K562 (cell line): ENCODE measurements around the gene IGDCC3. TPM values are rescaled to one million over a fixed set of nuclear protein-coding genes. Genes with fewer than 3 reads are reported as not detected.
A peak's percentile ranks its signal among the peaks of the same experiment; 100 is the strongest.

ENCODE experiments used
- FIP1L1 ChIP-seq: fragments of 200-400 bp; formaldehyde crosslinking; IDR thresholded peaks from 2 replicates; pipeline ENCODE4 v1.6.1; 2018; ENCODE audit warnings: mild to moderate bottlenecking, low read depth, low read length; ENCODE audit not compliant: poor library complexity, severe bottlenecking
- FOXA3 ChIP-seq, 2 experiments: fragments of 450-650 bp in 1 of 2; sonication (generic) in 1 of 2; formaldehyde crosslinking; IDR thresholded peaks in 1 of 2; conservative IDR thresholded peaks in 1 of 2; 2 replicates each; pipeline versions ENCODE4 v1.4.0 to v1.8.0; 2020 to 2022; ENCODE audit warnings: mild to moderate bottlenecking in 2 of 2, missing genetic modification reagents in 1 of 2
- FOXM1 ChIP-seq, 2 experiments: fragments of 450-650 bp in 1 of 2; sonication (generic) in 1 of 2; formaldehyde crosslinking in 1 of 2; IDR thresholded peaks; 2 replicates each; pipeline versions ENCODE4 v1.6.1 to v1.9.0; 2017 to 2022; ENCODE audit warnings: low read depth in 2 of 2, mild to moderate bottlenecking in 2 of 2, missing genetic modification reagents in 1 of 2, moderate library complexity in 1 of 2
- POLR2A ChIP-seq: fragments of 450-650 bp; conservative IDR thresholded peaks from 2 replicates; pipeline ENCODE4 v1.6.1; 2016
- RBFOX2 ChIP-seq: fragments of 200-400 bp; formaldehyde crosslinking; IDR thresholded peaks from 2 replicates; pipeline ENCODE4 v1.6.1; 2017; ENCODE audit warnings: low read depth, mild to moderate bottlenecking, low read length, moderate library complexity
- REST ChIP-seq, 2 experiments: fragments of 450-650 bp; formaldehyde crosslinking in 1 of 2; IDR thresholded peaks; 2 replicates each; pipeline versions ENCODE4 v1.4.0 to v1.6.1; 2014 to 2020; ENCODE audit warnings: mild to moderate bottlenecking in 2 of 2, borderline replicate concordance in 1 of 2, low read depth in 1 of 2
- TRIM24 ChIP-seq, 2 experiments: fragments of 450-650 bp; IDR thresholded peaks; 2 replicates each; pipeline ENCODE4 v1.6.1; 2016
- ZFX ChIP-seq: sonication (generic); formaldehyde crosslinking; IDR thresholded peaks from 2 replicates; pipeline ENCODE4 v1.8.0; 2022; ENCODE audit warnings: mild to moderate bottlenecking, missing genetic modification reagents, moderate library complexity
- ZKSCAN1 ChIP-seq: fragments of 150-350 bp; IDR thresholded peaks from 2 replicates; pipeline ENCODE4 v1.6.1; 2016; ENCODE audit warnings: low read depth, low read length
- ZNF224 ChIP-seq: sonication (generic); formaldehyde crosslinking; IDR thresholded peaks from 2 replicates; pipeline ENCODE4 v1.8.0; 2022; ENCODE audit warnings: mild to moderate bottlenecking, missing genetic modification reagents
- polyA plus RNA-seq, 8 experiments: library from polyadenylated mRNA; depleted of rRNA in 4 of 8; stranded (reverse) in 5 of 8; unstranded in 3 of 8; fragments of >200 nt; fragmentation: Nextera tagmentation in 2 of 8; fragmentation: Illumina TruSeq in 1 of 8; extraction: Ambion mirVana in 2 of 8; extraction: Trizol in 1 of 8; gene quantifications; 2 replicates each; pipeline versions ENCODE4 v1.2.1 to v1.2.3, GENCODE V29; 2011 to 2014; ENCODE audit warnings: inconsistent platforms in 1 of 8, missing spikeins in 1 of 8
- total RNA-seq, 7 experiments: library from RNA; depleted of rRNA in 6 of 7; stranded (reverse); fragments of >200 nt in 6 of 7; fragmentation: Illumina TruSeq in 2 of 7; extraction: Trizol in 2 of 7; gene quantifications; 2 replicates each; pipeline versions ENCODE4 v1.2.1 to v1.2.3, GENCODE V29; 2011 to 2021; ENCODE audit warnings: low replicate concordance in 1 of 7
- TF ChIP-seq, protein P1 (sequence below), 2 experiments: fragments of 200-800 bp in 1 of 2; sonication (Bioruptor generic) in 1 of 2; sonication (generic) in 1 of 2; formaldehyde crosslinking in 1 of 2; IDR thresholded peaks in 1 of 2; conservative IDR thresholded peaks in 1 of 2; 2 replicates each; pipeline versions ENCODE4 v1.5.0 to v1.6.1; 2016 to 2020; ENCODE audit warnings: missing compliant biosample characterization in 1 of 2, missing genetic modification characterization in 1 of 2, missing genetic modification reagents in 1 of 2

The IGDCC3 gene
- total and polyA plus RNA-seq, 9 of the 15 experiments (the other 6 are each of a cell fraction or from before 2014, with no cell fraction given) = not detected

GRCh38 chr15:65286704-65287519, 90.9 kb downstream of the IGDCC3 start, which contains the start of gene PARP16 (continued):
- TF ChIP-seq REST (IDR thresholded peaks at IDR 0.05; ENCODE audit: borderline replicate concordance) (peak; percentile 49; the same call in 1 of the 2 replicates), REST (CRISPR knock-in tag; IDR thresholded peaks at IDR 0.05; ENCODE audit: low read depth) (no peak), TRIM24 (IDR thresholded peaks at IDR 0.05) (no peak), ZKSCAN1 (no peak), FIP1L1 (peak; percentile 38), POLR2A (peak; percentile 69), FOXA3 (CRISPR knock-in tag; conservative IDR thresholded peaks at IDR 0.05 in 1 of 2, IDR thresholded peaks at IDR 0.05 in 1 of 2) (no peak), RBFOX2 (peak; percentile 71), ZFX (CRISPR knock-in tag) (peak; percentile 86), ZNF224 (CRISPR knock-in tag) (no peak), FOXM1 (IDR thresholded peaks at IDR 0.05; ENCODE audit: low read depth) (no peak), FOXM1 (CRISPR knock-in tag; IDR thresholded peaks at IDR 0.05; ENCODE audit: low read depth) (no peak)
- TF ChIP-seq, protein P1, sequence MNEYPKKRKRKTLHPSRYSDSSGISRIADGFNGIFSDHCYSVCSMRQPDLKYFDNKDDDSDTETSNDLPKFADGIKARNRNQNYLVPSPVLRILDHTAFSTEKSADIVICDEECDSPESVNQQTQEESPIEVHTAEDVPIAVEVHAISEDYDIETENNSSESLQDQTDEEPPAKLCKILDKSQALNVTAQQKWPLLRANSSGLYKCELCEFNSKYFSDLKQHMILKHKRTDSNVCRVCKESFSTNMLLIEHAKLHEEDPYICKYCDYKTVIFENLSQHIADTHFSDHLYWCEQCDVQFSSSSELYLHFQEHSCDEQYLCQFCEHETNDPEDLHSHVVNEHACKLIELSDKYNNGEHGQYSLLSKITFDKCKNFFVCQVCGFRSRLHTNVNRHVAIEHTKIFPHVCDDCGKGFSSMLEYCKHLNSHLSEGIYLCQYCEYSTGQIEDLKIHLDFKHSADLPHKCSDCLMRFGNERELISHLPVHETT (CRISPR knock-in tag; conservative IDR thresholded peaks at IDR 0.05 in 1 of 2, IDR thresholded peaks at IDR 0.05 in 1 of 2) = peak in 1 of 2 experiments; percentile 54; a peak in 1 of 4 replicates
- TF ChIP-seq, all 486 proteins: peak for 77
